HEK293 (cell line): ENCODE results near the gene DCAF8.

ENCODE experiments used
- HOXD13 ChIP-seq: sonication (generic); formaldehyde crosslinking; IDR thresholded peaks from 2 replicates; pipeline ENCODE4 v1.8.0; 2022; ENCODE audit warnings: missing genetic modification reagents, borderline replicate concordance
- KLF10 ChIP-seq: fragments of 450-650 bp; IDR thresholded peaks from 2 replicates; pipeline ENCODE4 v1.5.1; 2018; ENCODE audit warnings: missing biosample characterization, mild to moderate bottlenecking, missing genetic modification characterization
- MZF1 ChIP-seq: fragments of 450-650 bp; formaldehyde crosslinking; IDR thresholded peaks from 2 replicates; pipeline ENCODE4 v1.5.1; 2017; ENCODE audit warnings: missing biosample characterization, missing genetic modification characterization, borderline replicate concordance
- OVOL3 ChIP-seq: fragments of 450-650 bp; formaldehyde crosslinking; IDR thresholded peaks from 2 replicates; pipeline ENCODE4 v1.5.1; 2016; ENCODE audit warnings: missing biosample characterization, missing genetic modification characterization
- REPIN1 ChIP-seq: fragments of 450-650 bp; formaldehyde crosslinking; IDR thresholded peaks from 2 replicates; pipeline ENCODE4 v1.5.1; 2017; ENCODE audit warnings: missing biosample characterization, missing genetic modification characterization, low read depth
- SP7 ChIP-seq: fragments of 450-650 bp; formaldehyde crosslinking; IDR thresholded peaks from 2 replicates; pipeline ENCODE4 v1.5.1; 2016; ENCODE audit warnings: missing biosample characterization, missing genetic modification characterization
- ZBTB1 ChIP-seq: fragments of 450-650 bp; formaldehyde crosslinking; IDR thresholded peaks from 2 replicates; pipeline ENCODE4 v1.5.1; 2016; ENCODE audit warnings: missing biosample characterization, missing genetic modification characterization
- ZBTB20 ChIP-seq: fragments of 450-650 bp; formaldehyde crosslinking; IDR thresholded peaks from 2 replicates; pipeline ENCODE4 v1.5.1; 2016; ENCODE audit warnings: missing biosample characterization, missing genetic modification characterization
- ZFP41 ChIP-seq: fragments of 450-650 bp; formaldehyde crosslinking; IDR thresholded peaks from 2 replicates; pipeline ENCODE4 v1.5.1; 2016; ENCODE audit warnings: missing biosample characterization, missing genetic modification characterization, borderline replicate concordance
- ZFP69B ChIP-seq: fragments of 450-650 bp; formaldehyde crosslinking; IDR thresholded peaks from 2 replicates; pipeline ENCODE4 v1.5.1; 2016; ENCODE audit warnings: missing biosample characterization, missing genetic modification characterization
- ZNF140 ChIP-seq: fragments of 450-650 bp; formaldehyde crosslinking; IDR thresholded peaks from 2 replicates; pipeline ENCODE4 v1.5.1; 2016; ENCODE audit warnings: missing biosample characterization, missing genetic modification characterization
- ZNF23 ChIP-seq: fragments of 450-650 bp; formaldehyde crosslinking; IDR thresholded peaks from 2 replicates; pipeline ENCODE4 v1.5.1; 2016; ENCODE audit warnings: missing biosample characterization, missing genetic modification characterization, borderline replicate concordance
- ZNF354C ChIP-seq: fragments of 450-650 bp; formaldehyde crosslinking; IDR thresholded peaks from 2 replicates; pipeline ENCODE4 v1.5.1; 2016; ENCODE audit warnings: missing biosample characterization, missing genetic modification characterization, low read depth, borderline replicate concordance
- ZNF416 ChIP-seq: fragments of 450-650 bp; formaldehyde crosslinking; IDR thresholded peaks from 2 replicates; pipeline ENCODE4 v1.5.1; 2016; ENCODE audit warnings: missing biosample characterization, missing genetic modification characterization
- ZNF501 ChIP-seq: fragments of 450-650 bp; formaldehyde crosslinking; IDR thresholded peaks from 2 replicates; pipeline ENCODE4 v1.5.1; 2016; ENCODE audit warnings: missing biosample characterization, missing genetic modification characterization
- ZNF549 ChIP-seq: fragments of 450-650 bp; IDR thresholded peaks from 2 replicates; pipeline ENCODE4 v1.5.1; 2018; ENCODE audit warnings: missing biosample characterization, missing genetic modification characterization, mild to moderate bottlenecking, inconsistent platforms, moderate library complexity
- ZNF621 ChIP-seq: fragments of 450-650 bp; formaldehyde crosslinking; IDR thresholded peaks from 2 replicates; pipeline ENCODE4 v1.5.1; 2017; ENCODE audit warnings: missing biosample characterization, missing genetic modification characterization
- ZNF629 ChIP-seq: fragments of 450-650 bp; formaldehyde crosslinking; IDR thresholded peaks from 2 replicates; pipeline ENCODE4 v1.5.1; 2017; ENCODE audit warnings: missing biosample characterization, missing genetic modification characterization
- ZNF664 ChIP-seq: fragments of 450-650 bp; formaldehyde crosslinking; IDR thresholded peaks from 2 replicates; pipeline ENCODE4 v1.5.1; 2016; ENCODE audit warnings: missing biosample characterization, missing genetic modification characterization
- ZNF837 ChIP-seq: fragments of 450-650 bp; formaldehyde crosslinking; IDR thresholded peaks from 2 replicates; pipeline ENCODE4 v1.5.1; 2016; ENCODE audit warnings: missing biosample characterization, missing genetic modification characterization
- TF ChIP-seq, protein P1 (sequence below): fragments of 450-650 bp; formaldehyde crosslinking; IDR thresholded peaks from 2 replicates; pipeline ENCODE4 v1.5.1; 2016; ENCODE audit warnings: missing biosample characterization, missing genetic modification characterization
- TF ChIP-seq, protein P2 (sequence below): fragments of 450-650 bp; IDR thresholded peaks from 2 replicates; pipeline ENCODE4 v1.5.1; 2018; ENCODE audit warnings: missing biosample characterization, mild to moderate bottlenecking, missing genetic modification characterization
- TF ChIP-seq, protein P3 (sequence below): fragments of 450-650 bp; formaldehyde crosslinking; IDR thresholded peaks from 2 replicates; pipeline ENCODE4 v1.5.1; 2016; ENCODE audit warnings: missing biosample characterization, missing genetic modification characterization, low read depth
- TF ChIP-seq, protein P4 (sequence below): fragments of 450-650 bp; IDR thresholded peaks from 2 replicates; pipeline ENCODE4 v1.5.1; 2018; ENCODE audit warnings: missing biosample characterization, missing genetic modification characterization
- TF ChIP-seq, protein P5 (sequence below): fragments of 450-650 bp; formaldehyde crosslinking; IDR thresholded peaks from 2 replicates; pipeline ENCODE4 v1.5.1; 2016; ENCODE audit warnings: missing biosample characterization, missing genetic modification characterization, borderline replicate concordance

Gene DCAF8

DNA sequence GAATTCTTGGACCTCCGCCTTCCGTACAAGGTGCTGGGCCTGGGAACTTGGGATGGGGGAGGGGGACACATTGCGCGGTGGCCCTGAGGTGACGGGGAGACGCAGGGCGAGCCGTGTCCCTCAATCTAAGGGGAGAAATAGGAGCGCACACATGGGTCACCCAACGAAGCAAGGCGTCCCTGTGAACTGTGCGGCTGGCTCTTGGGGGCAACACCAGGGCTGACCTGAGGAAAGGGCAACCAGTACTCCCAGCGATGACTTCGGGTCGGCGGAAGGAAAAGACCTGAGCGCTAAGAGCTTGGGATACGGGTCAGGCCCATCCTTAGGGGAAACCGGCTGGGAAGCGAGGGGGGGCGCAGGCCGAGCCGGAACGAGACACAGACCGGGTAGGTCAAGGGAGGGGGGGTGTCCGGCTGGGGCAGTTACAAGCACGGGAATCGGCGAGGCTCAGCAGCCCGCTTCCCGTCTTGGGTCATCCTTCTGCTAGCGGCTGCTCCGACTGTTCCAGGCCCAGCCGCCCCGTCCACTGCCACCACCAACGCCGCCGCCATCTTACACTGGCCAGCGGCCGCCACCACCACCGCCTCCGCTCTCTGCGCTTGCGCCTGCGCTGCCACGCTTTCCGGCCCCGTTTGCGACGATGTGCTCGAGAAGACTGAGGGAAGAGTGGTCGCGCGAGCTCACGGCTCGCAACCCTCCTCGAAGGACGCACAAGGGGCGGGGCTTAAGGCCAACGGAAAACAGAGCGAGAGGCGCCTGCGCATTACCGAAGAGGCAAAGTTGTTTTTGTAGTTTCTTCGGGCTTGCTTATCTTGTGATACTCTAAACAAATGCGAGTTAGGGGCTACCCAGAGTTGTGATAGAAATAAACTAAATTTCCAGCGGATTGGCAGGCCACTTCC lies at the start of gene DCAF8 (continued):
- TF ChIP-seq, protein P1, sequence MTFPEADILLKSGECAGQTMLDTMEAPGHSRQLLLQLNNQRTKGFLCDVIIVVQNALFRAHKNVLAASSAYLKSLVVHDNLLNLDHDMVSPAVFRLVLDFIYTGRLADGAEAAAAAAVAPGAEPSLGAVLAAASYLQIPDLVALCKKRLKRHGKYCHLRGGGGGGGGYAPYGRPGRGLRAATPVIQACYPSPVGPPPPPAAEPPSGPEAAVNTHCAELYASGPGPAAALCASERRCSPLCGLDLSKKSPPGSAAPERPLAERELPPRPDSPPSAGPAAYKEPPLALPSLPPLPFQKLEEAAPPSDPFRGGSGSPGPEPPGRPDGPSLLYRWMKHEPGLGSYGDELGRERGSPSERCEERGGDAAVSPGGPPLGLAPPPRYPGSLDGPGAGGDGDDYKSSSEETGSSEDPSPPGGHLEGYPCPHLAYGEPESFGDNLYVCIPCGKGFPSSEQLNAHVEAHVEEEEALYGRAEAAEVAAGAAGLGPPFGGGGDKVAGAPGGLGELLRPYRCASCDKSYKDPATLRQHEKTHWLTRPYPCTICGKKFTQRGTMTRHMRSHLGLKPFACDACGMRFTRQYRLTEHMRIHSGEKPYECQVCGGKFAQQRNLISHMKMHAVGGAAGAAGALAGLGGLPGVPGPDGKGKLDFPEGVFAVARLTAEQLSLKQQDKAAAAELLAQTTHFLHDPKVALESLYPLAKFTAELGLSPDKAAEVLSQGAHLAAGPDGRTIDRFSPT (tag by site-specific recombination), result peak; percentile 81; the same call in 1 of the 2 replicates
- TF ChIP-seq HOXD13 (CRISPR knock-in tag) (peak; percentile 45; the same call in 1 of the 2 replicates), ZNF549 (tag by site-specific recombination) (no peak), ZBTB1 (tag by site-specific recombination) (peak; percentile 60; the same call in 1 of the 2 replicates), ZNF629 (tag by site-specific recombination) (peak; percentile 66; the same call in 1 of the 2 replicates), ZNF664 (tag by site-specific recombination) (no peak), ZNF416 (tag by site-specific recombination) (no peak), ZNF23 (tag by site-specific recombination) (no peak), ZFP41 (tag by site-specific recombination) (no peak), REPIN1 (peak; percentile 97), SP7 (peak; percentile 90), ZNF837 (tag by site-specific recombination) (peak; percentile 71; the same call in 1 of the 2 replicates), ZNF354C (tag by site-specific recombination) (no peak), ZFP69B (peak; percentile 74), ZBTB20 (tag by site-specific recombination) (peak; percentile 57; the same call in 1 of the 2 replicates), OVOL3 (tag by site-specific recombination) (no peak), MZF1 (tag by site-specific recombination) (no peak; the same call in none of the 2 replicates), ZNF140 (tag by site-specific recombination) (no peak), KLF10 (no peak), ZNF621 (tag by site-specific recombination) (no peak), ZNF501 (tag by site-specific recombination) (peak; percentile 94)
- TF ChIP-seq, protein P2, sequence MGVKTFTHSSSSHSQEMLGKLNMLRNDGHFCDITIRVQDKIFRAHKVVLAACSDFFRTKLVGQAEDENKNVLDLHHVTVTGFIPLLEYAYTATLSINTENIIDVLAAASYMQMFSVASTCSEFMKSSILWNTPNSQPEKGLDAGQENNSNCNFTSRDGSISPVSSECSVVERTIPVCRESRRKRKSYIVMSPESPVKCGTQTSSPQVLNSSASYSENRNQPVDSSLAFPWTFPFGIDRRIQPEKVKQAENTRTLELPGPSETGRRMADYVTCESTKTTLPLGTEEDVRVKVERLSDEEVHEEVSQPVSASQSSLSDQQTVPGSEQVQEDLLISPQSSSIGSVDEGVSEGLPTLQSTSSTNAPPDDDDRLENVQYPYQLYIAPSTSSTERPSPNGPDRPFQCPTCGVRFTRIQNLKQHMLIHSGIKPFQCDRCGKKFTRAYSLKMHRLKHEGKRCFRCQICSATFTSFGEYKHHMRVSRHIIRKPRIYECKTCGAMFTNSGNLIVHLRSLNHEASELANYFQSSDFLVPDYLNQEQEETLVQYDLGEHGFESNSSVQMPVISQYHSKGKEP (tag by site-specific recombination), result 0 out of 2 replicates have a peak, but pooled peaks have one; percentile 7
- TF ChIP-seq, protein P3, sequence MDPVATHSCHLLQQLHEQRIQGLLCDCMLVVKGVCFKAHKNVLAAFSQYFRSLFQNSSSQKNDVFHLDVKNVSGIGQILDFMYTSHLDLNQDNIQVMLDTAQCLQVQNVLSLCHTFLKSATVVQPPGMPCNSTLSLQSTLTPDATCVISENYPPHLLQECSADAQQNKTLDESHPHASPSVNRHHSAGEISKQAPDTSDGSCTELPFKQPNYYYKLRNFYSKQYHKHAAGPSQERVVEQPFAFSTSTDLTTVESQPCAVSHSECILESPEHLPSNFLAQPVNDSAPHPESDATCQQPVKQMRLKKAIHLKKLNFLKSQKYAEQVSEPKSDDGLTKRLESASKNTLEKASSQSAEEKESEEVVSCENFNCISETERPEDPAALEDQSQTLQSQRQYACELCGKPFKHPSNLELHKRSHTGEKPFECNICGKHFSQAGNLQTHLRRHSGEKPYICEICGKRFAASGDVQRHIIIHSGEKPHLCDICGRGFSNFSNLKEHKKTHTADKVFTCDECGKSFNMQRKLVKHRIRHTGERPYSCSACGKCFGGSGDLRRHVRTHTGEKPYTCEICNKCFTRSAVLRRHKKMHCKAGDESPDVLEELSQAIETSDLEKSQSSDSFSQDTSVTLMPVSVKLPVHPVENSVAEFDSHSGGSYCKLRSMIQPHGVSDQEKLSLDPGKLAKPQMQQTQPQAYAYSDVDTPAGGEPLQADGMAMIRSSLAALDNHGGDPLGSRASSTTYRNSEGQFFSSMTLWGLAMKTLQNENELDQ (tag by site-specific recombination), result no peak
- TF ChIP-seq, protein P4, sequence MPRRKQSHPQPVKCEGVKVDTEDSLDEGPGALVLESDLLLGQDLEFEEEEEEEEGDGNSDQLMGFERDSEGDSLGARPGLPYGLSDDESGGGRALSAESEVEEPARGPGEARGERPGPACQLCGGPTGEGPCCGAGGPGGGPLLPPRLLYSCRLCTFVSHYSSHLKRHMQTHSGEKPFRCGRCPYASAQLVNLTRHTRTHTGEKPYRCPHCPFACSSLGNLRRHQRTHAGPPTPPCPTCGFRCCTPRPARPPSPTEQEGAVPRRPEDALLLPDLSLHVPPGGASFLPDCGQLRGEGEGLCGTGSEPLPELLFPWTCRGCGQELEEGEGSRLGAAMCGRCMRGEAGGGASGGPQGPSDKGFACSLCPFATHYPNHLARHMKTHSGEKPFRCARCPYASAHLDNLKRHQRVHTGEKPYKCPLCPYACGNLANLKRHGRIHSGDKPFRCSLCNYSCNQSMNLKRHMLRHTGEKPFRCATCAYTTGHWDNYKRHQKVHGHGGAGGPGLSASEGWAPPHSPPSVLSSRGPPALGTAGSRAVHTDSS (tag by site-specific recombination), result 0 out of 2 replicates have a peak, but pooled peaks have one; percentile 8
- TF ChIP-seq, protein P5, sequence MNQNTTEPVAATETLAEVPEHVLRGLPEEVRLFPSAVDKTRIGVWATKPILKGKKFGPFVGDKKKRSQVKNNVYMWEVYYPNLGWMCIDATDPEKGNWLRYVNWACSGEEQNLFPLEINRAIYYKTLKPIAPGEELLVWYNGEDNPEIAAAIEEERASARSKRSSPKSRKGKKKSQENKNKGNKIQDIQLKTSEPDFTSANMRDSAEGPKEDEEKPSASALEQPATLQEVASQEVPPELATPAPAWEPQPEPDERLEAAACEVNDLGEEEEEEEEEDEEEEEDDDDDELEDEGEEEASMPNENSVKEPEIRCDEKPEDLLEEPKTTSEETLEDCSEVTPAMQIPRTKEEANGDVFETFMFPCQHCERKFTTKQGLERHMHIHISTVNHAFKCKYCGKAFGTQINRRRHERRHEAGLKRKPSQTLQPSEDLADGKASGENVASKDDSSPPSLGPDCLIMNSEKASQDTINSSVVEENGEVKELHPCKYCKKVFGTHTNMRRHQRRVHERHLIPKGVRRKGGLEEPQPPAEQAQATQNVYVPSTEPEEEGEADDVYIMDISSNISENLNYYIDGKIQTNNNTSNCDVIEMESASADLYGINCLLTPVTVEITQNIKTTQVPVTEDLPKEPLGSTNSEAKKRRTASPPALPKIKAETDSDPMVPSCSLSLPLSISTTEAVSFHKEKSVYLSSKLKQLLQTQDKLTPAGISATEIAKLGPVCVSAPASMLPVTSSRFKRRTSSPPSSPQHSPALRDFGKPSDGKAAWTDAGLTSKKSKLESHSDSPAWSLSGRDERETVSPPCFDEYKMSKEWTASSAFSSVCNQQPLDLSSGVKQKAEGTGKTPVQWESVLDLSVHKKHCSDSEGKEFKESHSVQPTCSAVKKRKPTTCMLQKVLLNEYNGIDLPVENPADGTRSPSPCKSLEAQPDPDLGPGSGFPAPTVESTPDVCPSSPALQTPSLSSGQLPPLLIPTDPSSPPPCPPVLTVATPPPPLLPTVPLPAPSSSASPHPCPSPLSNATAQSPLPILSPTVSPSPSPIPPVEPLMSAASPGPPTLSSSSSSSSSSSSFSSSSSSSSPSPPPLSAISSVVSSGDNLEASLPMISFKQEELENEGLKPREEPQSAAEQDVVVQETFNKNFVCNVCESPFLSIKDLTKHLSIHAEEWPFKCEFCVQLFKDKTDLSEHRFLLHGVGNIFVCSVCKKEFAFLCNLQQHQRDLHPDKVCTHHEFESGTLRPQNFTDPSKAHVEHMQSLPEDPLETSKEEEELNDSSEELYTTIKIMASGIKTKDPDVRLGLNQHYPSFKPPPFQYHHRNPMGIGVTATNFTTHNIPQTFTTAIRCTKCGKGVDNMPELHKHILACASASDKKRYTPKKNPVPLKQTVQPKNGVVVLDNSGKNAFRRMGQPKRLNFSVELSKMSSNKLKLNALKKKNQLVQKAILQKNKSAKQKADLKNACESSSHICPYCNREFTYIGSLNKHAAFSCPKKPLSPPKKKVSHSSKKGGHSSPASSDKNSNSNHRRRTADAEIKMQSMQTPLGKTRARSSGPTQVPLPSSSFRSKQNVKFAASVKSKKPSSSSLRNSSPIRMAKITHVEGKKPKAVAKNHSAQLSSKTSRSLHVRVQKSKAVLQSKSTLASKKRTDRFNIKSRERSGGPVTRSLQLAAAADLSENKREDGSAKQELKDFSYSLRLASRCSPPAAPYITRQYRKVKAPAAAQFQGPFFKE (tag by site-specific recombination), result no peak
